Fibroblast of skin of back (primary cell): Measurements from ENCODE around the gene SLC38A8.

Experiments
- DNase-seq: peaks from one replicate; pipeline ENCODE4 v3.0.0-alpha.2; 2013

SLC38A8 gene

GRCh38 chr16:84029297-84030047 lies 13.1 kb downstream of the SLC38A8 start:
- no peak for DNase-seq

GRCh38 chr16:84027625-84028024 lies 15.0 kb downstream of the SLC38A8 start:
- no peak for DNase-seq

- no peak for DNase-seq
These were observed 16.0 kb downstream of the SLC38A8 start for GRCh38 chr16:84026606-84027005.

- DNase-seq, result peak; percentile 86
These were observed 17.7 kb downstream of the SLC38A8 start for GRCh38 chr16:84024854-84025253.

- no peak for DNase-seq
These were observed 20.0 kb downstream of the SLC38A8 start for GRCh38 chr16:84022644-84023043.

GRCh38 chr16:84021488-84021887 lies 21.1 kb downstream of the SLC38A8 start:
- no peak for DNase-seq

- DNase-seq, result no peak
These were observed 22.2 kb downstream of the SLC38A8 start for GRCh38 chr16:84020353-84020752.

- DNase-seq, result no peak
These were observed 23.9 kb downstream of the SLC38A8 start for GRCh38 chr16:84018710-84019109.

GRCh38 chr16:84016477-84016876 lies 26.1 kb downstream of the SLC38A8 start:
- DNase-seq, result no peak

- no peak for DNase-seq
These were observed 27.2 kb downstream of the SLC38A8 start for GRCh38 chr16:84015399-84015798.

GRCh38 chr16:84014570-84015327 lies 27.8 kb downstream of the SLC38A8 start:
- no peak for DNase-seq

- DNase-seq, result peak; percentile 51
These were observed 28.6 kb downstream of the SLC38A8 start for GRCh38 chr16:84013787-84014569.

- DNase-seq, result no peak
These were observed 33.3 kb downstream of the SLC38A8 start for GRCh38 chr16:84009282-84009681.

GRCh38 chr16:84007965-84008364 lies 34.6 kb downstream of the SLC38A8 start:
- no peak for DNase-seq

GRCh38 chr16:84007520-84007919 lies 35.1 kb downstream of the SLC38A8 start:
- no peak for DNase-seq

GRCh38 chr16:84005391-84005790 lies 37.2 kb downstream of the SLC38A8 start:
- no peak for DNase-seq

GRCh38 chr16:84004442-84004841 lies 38.2 kb downstream of the SLC38A8 start:
- no peak for DNase-seq

- no peak for DNase-seq
These were observed 39.6 kb downstream of the SLC38A8 start for GRCh38 chr16:84003038-84003437.

- DNase-seq, result no peak
These were observed 40.9 kb downstream of the SLC38A8 start for GRCh38 chr16:84001726-84002125.

- DNase-seq, result no peak
These were observed 41.5 kb downstream of the SLC38A8 start for GRCh38 chr16:84000989-84001642.

GRCh38 chr16:83998091-83998490 lies 44.5 kb downstream of the SLC38A8 start:
- DNase-seq, result no peak

GRCh38 chr16:83996481-83997252 lies 45.9 kb downstream of the SLC38A8 start:
- DNase-seq, result no peak
